Gastrocnemius medialis (tissue), 4 donors: Measurements from ENCODE around the gene SPTLC3.

Experiments used
- CTCF ChIP-seq, 5 experiments: fragments of 450-650 bp in 3 of 5; fragments of 200-600 bp in 2 of 5; sonication (generic) in 2 of 5; IDR thresholded peaks in 4 of 5; conservative IDR thresholded peaks in 1 of 5; 1 replicate in 4 of 5; 2 replicates in 1 of 5; pipeline ENCODE4 v1.5.1; 2016 to 2019; ENCODE audit warnings: antibody characterized with exemption in 5 of 5, mild to moderate bottlenecking in 3 of 5, moderate library complexity in 3 of 5
- POLR2A ChIP-seq, 2 donors: fragments of 450-650 bp; IDR thresholded peaks; one replicate each; pipeline ENCODE4 v1.6.1; 2017; ENCODE audit warnings: antibody characterized with exemption in 2 of 2, mild to moderate bottlenecking in 2 of 2, moderate library complexity in 2 of 2

- no peak for TF ChIP-seq CTCF (IDR thresholded peaks at IDR 0.05 in 4 of 5, conservative IDR thresholded peaks at IDR 0.05 in 1 of 5)
- TF ChIP-seq POLR2A (IDR thresholded peaks at IDR 0.05), result no peak
Observed at GRCh38 chr20:13180986-13181889, 172.5 kb downstream of the SPTLC3 start.
